GM21360 (cell line): Measurements from ENCODE around the gene AOAH.
"Not testable (repeated sequence)": the region's sequence is repeated elsewhere in the genome, so short reads cannot be mapped to it uniquely, and the experiment has no call there.

Source experiments
- ATAC-seq: cut with Tn5 transposase; IDR thresholded peaks from one replicate; pipeline ENCODE4 v1.9.1; 2021; ENCODE audit warnings: mild to moderate bottlenecking, moderate library complexity; ENCODE audit not compliant: unreplicated experiment

AOAH gene

GRCh38 chr7:36514289-36515243, 209.7 kb downstream of the AOAH start:
- no peak for ATAC-seq

- ATAC-seq: no peak
Observed at GRCh38 chr7:36513393-36513792, 210.9 kb downstream of the AOAH start.

- ATAC-seq: no peak
Observed at GRCh38 chr7:36512616-36513015, 211.7 kb downstream of the AOAH start.

GRCh38 chr7:36509962-36510361, 214.3 kb downstream of the AOAH start:
- no peak for ATAC-seq

GRCh38 chr7:36507475-36508440, 216.5 kb downstream of the AOAH start:
- no peak for ATAC-seq

GRCh38 chr7:36506820-36507219, 217.5 kb downstream of the AOAH start:
- no peak for ATAC-seq

GRCh38 chr7:36506130-36506798, 218.0 kb downstream of the AOAH start:
- no peak for ATAC-seq

GRCh38 chr7:36504617-36505016, 219.7 kb downstream of the AOAH start:
- ATAC-seq: not testable (repeated sequence)

GRCh38 chr7:36504216-36504615, 220.1 kb downstream of the AOAH start:
- ATAC-seq: not testable (repeated sequence)

- no peak for ATAC-seq
Observed at GRCh38 chr7:36497775-36498174, 226.5 kb downstream of the AOAH start.

- ATAC-seq: not testable (repeated sequence)
Observed at GRCh38 chr7:36497176-36497575, 227.1 kb downstream of the AOAH start.

GRCh38 chr7:36496576-36496975, 227.7 kb downstream of the AOAH start:
- ATAC-seq: no peak

- ATAC-seq: no peak
Observed at GRCh38 chr7:36491317-36491716, 233.0 kb downstream of the AOAH start.

- ATAC-seq: no peak
Observed at GRCh38 chr7:36490419-36490830, 233.9 kb downstream of the AOAH start.

- ATAC-seq: not testable (repeated sequence)
Observed at GRCh38 chr7:36488672-36489071, 235.6 kb downstream of the AOAH start.

- ATAC-seq: no peak
Observed at GRCh38 chr7:36487756-36488336, 236.4 kb downstream of the AOAH start.

- no peak for ATAC-seq
Observed at GRCh38 chr7:36486336-36486735, 238.0 kb downstream of the AOAH start.

- no peak for ATAC-seq
Observed at GRCh38 chr7:36484265-36484664, 240.0 kb downstream of the AOAH start.

- not testable (repeated sequence) for ATAC-seq
Observed at GRCh38 chr7:36483853-36484252, 240.4 kb downstream of the AOAH start.

- no peak for ATAC-seq
Observed at GRCh38 chr7:36478745-36479144, 245.5 kb downstream of the AOAH start.
